Articular chondrocyte of knee joint (primary cell): Measurements from ENCODE around the gene DBNDD1. TPM values are rescaled to one million over a fixed set of nuclear protein-coding genes. Genes with fewer than 3 reads are reported as not detected.

Source experiments
- total RNA-seq: library from RNA; depleted of rRNA; stranded (reverse); fragments of >200 nt; gene quantifications from 2 replicates; pipeline ENCODE4 v1.2.3, GENCODE V29; 2012

DBNDD1 gene
- 0.97 and 1.2 TPM in 2 replicates for total RNA-seq

GRCh38 chr16:90018652-90019542 lies at the start of gene DBNDD1:
Gene DBNDD1 (minus strand): TSS chr16:90019456. CDS start chr16:90019341, 115 bp downstream.

Other genes starting within 250 kb of the DBNDD1 start
- 7.4 and 8.8 TPM in 2 replicates for gene FANCA, start 202.8 kb downstream of the DBNDD1 start, total RNA-seq
- 2.2 TPM in 2 replicates for gene SPIRE2, start 191.0 kb downstream of the DBNDD1 start, total RNA-seq
- gene TCF25, start 145.9 kb downstream of the DBNDD1 start, total RNA-seq, result 166 and 179 TPM in 2 replicates
- 5.4 and 8.2 TPM in 2 replicates for gene MC1R, start 100.6 kb downstream of the DBNDD1 start, total RNA-seq
- gene TUBB3, start 96.1 kb downstream of the DBNDD1 start, total RNA-seq, result 90.6 and 121 TPM in 2 replicates
- 45.2 and 47.9 TPM in 2 replicates for gene DEF8, start 70.7 kb downstream of the DBNDD1 start, total RNA-seq
- gene PRDM7, start 57.9 kb upstream of the DBNDD1 start, total RNA-seq, result not detected in 2 replicates